ENCODE data around the gene MCAT. TPM values are rescaled to one million over a fixed set of nuclear protein-coding genes. Genes with fewer than 3 reads are reported as not detected.

Gene MCAT
- total and polyA plus RNA-seq, 2 donors (not counting 1 experiment from before 2014, with no cell fraction given), result 8.4 to 10.1 TPM

GRCh38 chr22:43181321-43182076, 38.3 kb upstream of the MCAT start:
- no peak overlapping the region for H3K27ac Mint-ChIP-seq
- WGBS (ENCODE audit: insufficient coverage), result 93% methylated on average over 8 of the region's 13 CpGs
- ATAC-seq (ENCODE audit: low read depth) (no peak), DNase-seq (no peak)
- no peaks in the 10 kb centered on the region for H3K27me3 ChIP-seq (replicated peaks in 1 of 4; ENCODE audit: control extremely low read depth in 1 of 4, control insufficient read depth in 3 of 4, insufficient read depth in 4 of 4, low read length in 3 of 4)
- H3K4me1 Mint-ChIP-seq, result peaks cover 13% of the 10 kb centered on the region
- intact Hi-C loops (cut with micrococcal nuclease), result no loop called here
- no peak overlapping the region for H3K4me3 ChIP-seq (ENCODE audit: control extremely low read depth in 1 of 5, extremely low read depth in 1 of 5, insufficient read depth in 1 of 5, low read depth in 2 of 5, low read length in 4 of 5)
- H3K9me3 Mint-ChIP-seq (ENCODE audit: insufficient read depth), result no peaks in the 10 kb centered on the region
- H4K20me1 ChIP-seq (ENCODE audit: control insufficient read depth, insufficient read depth, low read length, poor library complexity, severe bottlenecking), result peaks cover 12% of the 10 kb centered on the region
- no peak overlapping the region for H2AFZ ChIP-seq (ENCODE audit: insufficient read depth, low read depth, low read length, poor library complexity, severe bottlenecking)
- no peak overlapping the region for H3K4me3 Mint-ChIP-seq
- no peaks in the 10 kb centered on the region for H3K9me3 ChIP-seq (ENCODE audit: control extremely low read depth in 1 of 3, control insufficient read depth in 2 of 3, insufficient read depth in 1 of 3, low read length in 2 of 3)
- no peaks in the 10 kb centered on the region for H3K27me3 Mint-ChIP-seq
- peaks cover 0 to 21% of the 10 kb centered on the region in 2 experiments for H3K36me3 ChIP-seq (replicated peaks in 1 of 2; ENCODE audit: control extremely low read depth in 1 of 2, control insufficient read depth in 1 of 2, extremely low read depth in 1 of 2, insufficient read depth in 2 of 2, low read length in 1 of 2)
- no peak overlapping the region for H3K9ac ChIP-seq (ENCODE audit: low read length)
- H3K79me2 ChIP-seq (ENCODE audit: control insufficient read depth, insufficient read depth, low read length), result peaks cover 37% of the 10 kb centered on the region
- H3K4me2 ChIP-seq (replicated peaks; ENCODE audit: low read depth, low read length, poor library complexity, severe bottlenecking), result no peak overlapping the region
- POLR2A ChIA-PET, result interaction anchor here (0.6 kb wide), 1 partner anchor 19 kb away, joined by 3 read pairs; no protein-coding TSS in a partner anchor
- no peak overlapping the region for H3K27ac ChIP-seq (ENCODE audit: low read length in 2 of 2)
- TF ChIP-seq CTCF (IDR thresholded peaks at IDR 0.05) (no peak), EZH2 (IDR thresholded peaks at IDR 0.05; ENCODE audit: borderline replicate concordance, insufficient read depth, low read depth, low read length, poor library complexity, severe bottlenecking) (no peak)
- CTCF ChIA-PET, result no interaction called here
- peaks cover 9 to 10% of the 10 kb centered on the region in 2 donors for H3K4me1 ChIP-seq (ENCODE audit: control insufficient read depth in 2 of 2, insufficient read depth in 2 of 2, low read length in 2 of 2)

DNA sequence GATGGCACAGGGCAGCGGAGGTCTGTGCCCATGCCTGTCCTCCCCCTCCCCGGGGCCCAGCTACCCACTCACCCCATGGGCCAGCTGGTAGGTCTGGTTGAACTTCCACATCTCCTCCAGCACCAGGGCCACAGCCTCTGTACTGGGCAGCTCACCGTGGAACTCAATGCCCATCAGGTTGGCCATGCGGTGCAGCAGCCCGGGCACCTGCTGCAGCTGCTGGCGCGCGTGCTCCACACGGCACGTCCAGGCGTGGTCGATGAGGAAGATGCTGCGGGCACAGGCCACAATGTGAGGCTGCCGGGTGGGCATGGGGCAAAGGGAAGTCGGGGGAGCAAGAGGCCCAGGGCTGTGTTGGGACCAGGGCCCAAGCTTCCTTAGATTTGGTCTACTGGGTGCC, 37.5 kb upstream of the MCAT start:
- WGBS (ENCODE audit: insufficient coverage), result 94% methylated on average over 15 of the region's 15 CpGs
- Histone ChIP-seq H3K4me3 (ENCODE audit: control extremely low read depth in 1 of 5, extremely low read depth in 1 of 5, insufficient read depth in 1 of 5, low read depth in 2 of 5, low read length in 4 of 5) (no peak overlapping the region), H3K4me2 (replicated peaks; ENCODE audit: low read depth, low read length, poor library complexity, severe bottlenecking) (no peak overlapping the region), H3K36me3 (replicated peaks in 1 of 2; ENCODE audit: control extremely low read depth in 1 of 2, control insufficient read depth in 1 of 2, extremely low read depth in 1 of 2, insufficient read depth in 2 of 2, low read length in 1 of 2) (peaks cover 0 to 25% of the 10 kb centered on the region in 2 experiments), H3K9me3 (ENCODE audit: control extremely low read depth in 1 of 3, control insufficient read depth in 2 of 3, insufficient read depth in 1 of 3, low read length in 2 of 3) (no peaks in the 10 kb centered on the region), H3K4me1 (ENCODE audit: control insufficient read depth in 2 of 2, insufficient read depth in 2 of 2, low read length in 2 of 2) (peaks cover 1 to 2% of the 10 kb centered on the region in 2 donors), H4K20me1 (ENCODE audit: control insufficient read depth, insufficient read depth, low read length, poor library complexity, severe bottlenecking) (peaks cover 5% of the 10 kb centered on the region), H3K27me3 (replicated peaks in 1 of 4; ENCODE audit: control extremely low read depth in 1 of 4, control insufficient read depth in 3 of 4, insufficient read depth in 4 of 4, low read length in 3 of 4) (no peaks in the 10 kb centered on the region), H2AFZ (ENCODE audit: insufficient read depth, low read depth, low read length, poor library complexity, severe bottlenecking) (no peak overlapping the region), H3K79me2 (ENCODE audit: control insufficient read depth, insufficient read depth, low read length) (peaks cover 29% of the 10 kb centered on the region), H3K9ac (ENCODE audit: low read length) (no peak overlapping the region), H3K27ac (ENCODE audit: low read length in 2 of 2) (no peak overlapping the region)
- DNase-seq (no peak), ATAC-seq (ENCODE audit: low read depth) (no peak)
- intact Hi-C loops (cut with micrococcal nuclease), result no loop called here
- peaks cover 9% of the 10 kb centered on the region for H3K4me1 Mint-ChIP-seq
- no peak overlapping the region for H3K27ac Mint-ChIP-seq
- TF ChIP-seq CTCF (IDR thresholded peaks at IDR 0.05) (no peak), EZH2 (IDR thresholded peaks at IDR 0.05; ENCODE audit: borderline replicate concordance, insufficient read depth, low read depth, low read length, poor library complexity, severe bottlenecking) (no peak)
- ChIA-PET POLR2A (no interaction called here), CTCF (no interaction called here)
- H3K9me3 Mint-ChIP-seq (ENCODE audit: insufficient read depth), result no peaks in the 10 kb centered on the region
- no peaks in the 10 kb centered on the region for H3K27me3 Mint-ChIP-seq
- H3K4me3 Mint-ChIP-seq, result no peak overlapping the region
